Measurements from ENCODE around the gene PNO1.

DNA sequence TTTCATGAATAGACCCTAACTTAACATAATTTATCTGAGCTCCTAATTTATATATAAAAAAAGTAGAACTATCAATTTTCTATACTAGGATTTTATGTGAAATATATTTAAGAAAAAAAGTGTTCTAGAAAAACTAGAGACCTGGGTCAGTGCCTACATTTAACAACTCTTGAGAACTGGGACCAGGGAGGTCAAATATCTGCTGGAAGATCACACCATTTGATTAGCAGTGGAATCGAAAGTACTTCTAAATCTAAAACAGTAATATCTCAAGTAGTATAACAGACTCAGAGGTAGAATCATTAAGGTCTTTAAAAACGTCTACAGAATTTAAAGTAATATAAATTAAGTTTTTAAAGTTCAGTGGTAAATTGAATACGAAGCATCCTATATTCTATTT is 60.0 kb downstream of the PNO1 start:
- TF ChIP-seq MAFK (IDR thresholded peaks at IDR 0.05; ENCODE audit: partially characterized antibody) = no peak
- TF ChIP-seq BCL3 (IDR thresholded peaks at IDR 0.05) = no peak

Data from A549 (cell line).